Endothelial cell of umbilical vein (primary cell): Measurements from ENCODE around the gene ZNF527.

Experiments used
- EZH2 ChIP-seq: IDR thresholded peaks from 2 replicates; pipeline ENCODE4 v1.6.1; 2012; ENCODE audit warnings: borderline replicate concordance, low read depth, mild to moderate bottlenecking, moderate library complexity, low read length, inconsistent platforms; ENCODE audit not compliant: severe bottlenecking
- FOS ChIP-seq: IDR thresholded peaks from 2 replicates; pipeline ENCODE4 v1.6.1; 2011; ENCODE audit warnings: mild to moderate bottlenecking, low read length, moderate library complexity, borderline replicate concordance; ENCODE audit not compliant: insufficient read depth
- JUN ChIP-seq: IDR thresholded peaks from 2 replicates; pipeline ENCODE4 v1.6.1; 2011; ENCODE audit warnings: borderline replicate concordance, low read depth; ENCODE audit not compliant: insufficient read length, insufficient read depth
- MAX ChIP-seq: IDR thresholded peaks from 2 replicates; pipeline ENCODE4 v1.6.1; 2011; ENCODE audit not compliant: insufficient read depth, insufficient read length
- MYC ChIP-seq: IDR thresholded peaks from one replicate; pipeline ENCODE4 v1.6.1; 2011; ENCODE audit warnings: mild to moderate bottlenecking, low read depth, low read length
- POLR2A ChIP-seq: IDR thresholded peaks from 2 replicates; pipeline ENCODE4 v1.6.1; 2012; ENCODE audit warnings: low read depth, mild to moderate bottlenecking, control low read depth, low read length
- POLR2AphosphoS5 ChIP-seq: IDR thresholded peaks from 2 replicates; pipeline ENCODE4 v1.6.1; 2012; ENCODE audit warnings: low read depth, mild to moderate bottlenecking, control low read depth, low read length, moderate library complexity; ENCODE audit not compliant: insufficient read depth
- TF ChIP-seq, protein P1 (sequence below), 2 donors: IDR thresholded peaks; 1 replicate in 1 of 2; 2 replicates in 1 of 2; pipeline ENCODE4 v1.5.1; 2011; ENCODE audit warnings: low read length in 2 of 2, mild to moderate bottlenecking in 2 of 2, moderate library complexity in 2 of 2, control low read depth in 1 of 2, inconsistent platforms in 1 of 2, low read depth in 1 of 2; ENCODE audit not compliant: insufficient read depth in 1 of 2; ENCODE audit errors: extremely low read depth in 1 of 2

- TF ChIP-seq EZH2 (no peak), POLR2AphosphoS5 (no peak), POLR2A (no peak), FOS (no peak), JUN (no peak), MAX (no peak), MYC (no peak)
- TF ChIP-seq, protein P1, sequence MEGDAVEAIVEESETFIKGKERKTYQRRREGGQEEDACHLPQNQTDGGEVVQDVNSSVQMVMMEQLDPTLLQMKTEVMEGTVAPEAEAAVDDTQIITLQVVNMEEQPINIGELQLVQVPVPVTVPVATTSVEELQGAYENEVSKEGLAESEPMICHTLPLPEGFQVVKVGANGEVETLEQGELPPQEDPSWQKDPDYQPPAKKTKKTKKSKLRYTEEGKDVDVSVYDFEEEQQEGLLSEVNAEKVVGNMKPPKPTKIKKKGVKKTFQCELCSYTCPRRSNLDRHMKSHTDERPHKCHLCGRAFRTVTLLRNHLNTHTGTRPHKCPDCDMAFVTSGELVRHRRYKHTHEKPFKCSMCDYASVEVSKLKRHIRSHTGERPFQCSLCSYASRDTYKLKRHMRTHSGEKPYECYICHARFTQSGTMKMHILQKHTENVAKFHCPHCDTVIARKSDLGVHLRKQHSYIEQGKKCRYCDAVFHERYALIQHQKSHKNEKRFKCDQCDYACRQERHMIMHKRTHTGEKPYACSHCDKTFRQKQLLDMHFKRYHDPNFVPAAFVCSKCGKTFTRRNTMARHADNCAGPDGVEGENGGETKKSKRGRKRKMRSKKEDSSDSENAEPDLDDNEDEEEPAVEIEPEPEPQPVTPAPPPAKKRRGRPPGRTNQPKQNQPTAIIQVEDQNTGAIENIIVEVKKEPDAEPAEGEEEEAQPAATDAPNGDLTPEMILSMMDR (IDR thresholded peaks at IDR 0.05; ENCODE audit: extremely low read depth in 1 of 2, insufficient read depth in 1 of 2, low read depth in 1 of 2, low read length in 2 of 2), result no peak
Observed at GRCh38 chr19:37342753-37343152, 28.1 kb upstream of the ZNF527 start.
